ENCODE results near the gene NOTCH2.

NOTCH2 gene

DNA sequence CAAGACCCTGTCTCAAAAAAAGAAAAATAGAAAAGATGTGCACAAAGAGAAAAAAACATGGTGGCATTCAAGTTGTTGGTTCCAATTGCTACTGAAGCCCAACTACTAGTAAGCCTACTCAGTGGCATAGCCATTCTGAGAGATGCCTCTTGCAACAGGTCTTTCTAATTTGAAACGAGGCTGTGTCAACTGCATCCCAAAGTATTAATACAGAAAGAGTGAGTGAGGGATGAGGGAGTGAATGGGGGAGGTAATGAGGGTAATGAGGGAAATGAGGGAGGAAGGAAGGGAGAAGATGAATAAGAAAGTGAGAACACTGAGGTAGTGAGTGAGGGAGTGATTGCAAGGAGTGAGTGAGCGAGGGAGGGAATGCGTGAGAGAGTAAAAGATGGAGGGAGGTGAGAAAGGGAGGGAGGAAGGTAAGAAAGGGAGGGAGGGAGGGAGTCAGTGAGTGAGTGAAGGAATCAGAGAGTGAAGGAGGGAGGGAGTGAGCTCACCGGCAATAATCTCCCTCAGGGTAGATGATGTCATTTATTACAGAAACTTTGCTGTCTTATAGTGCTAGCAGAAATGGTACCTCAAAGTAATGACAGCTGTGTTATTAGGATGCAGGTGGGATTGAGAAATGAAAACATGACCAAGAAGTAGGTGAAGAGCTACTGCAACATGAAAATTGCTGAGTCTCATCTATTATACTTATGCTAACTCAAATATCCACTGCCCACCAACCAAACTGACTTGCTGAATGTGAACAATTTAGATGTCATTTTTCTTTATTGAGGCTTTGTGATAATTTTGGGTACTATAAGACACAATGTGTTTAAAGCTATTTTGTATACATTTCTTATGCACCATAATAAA is 97.5 kb downstream of the NOTCH2 start:
- DNase-seq = no peak

GRCh38 chr1:119968601-119969000 is 100.9 kb downstream of the NOTCH2 start:
- DNase-seq = no peak

DNA sequence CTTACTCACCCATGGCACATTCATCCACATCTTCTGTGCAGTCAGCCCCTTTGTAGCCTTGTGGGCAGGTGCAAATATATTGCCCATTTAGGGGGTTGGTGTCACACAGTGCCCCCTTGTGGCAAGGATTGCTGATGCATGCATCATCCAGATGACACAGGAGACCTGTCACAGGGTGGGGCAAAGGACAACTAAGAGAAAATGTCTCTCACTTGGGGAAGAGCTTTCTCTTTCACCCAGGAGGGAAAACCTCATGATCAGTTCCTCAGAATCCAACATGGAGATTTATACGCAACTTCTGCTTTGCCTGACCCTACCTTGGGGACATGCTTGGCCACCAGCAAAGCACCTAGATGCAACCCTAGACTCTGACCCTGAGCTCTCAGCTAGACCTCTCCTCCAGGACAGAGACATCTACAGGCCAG is 101.4 kb downstream of the NOTCH2 start:
- DNase-seq = peak; percentile 88 to 90

DNA sequence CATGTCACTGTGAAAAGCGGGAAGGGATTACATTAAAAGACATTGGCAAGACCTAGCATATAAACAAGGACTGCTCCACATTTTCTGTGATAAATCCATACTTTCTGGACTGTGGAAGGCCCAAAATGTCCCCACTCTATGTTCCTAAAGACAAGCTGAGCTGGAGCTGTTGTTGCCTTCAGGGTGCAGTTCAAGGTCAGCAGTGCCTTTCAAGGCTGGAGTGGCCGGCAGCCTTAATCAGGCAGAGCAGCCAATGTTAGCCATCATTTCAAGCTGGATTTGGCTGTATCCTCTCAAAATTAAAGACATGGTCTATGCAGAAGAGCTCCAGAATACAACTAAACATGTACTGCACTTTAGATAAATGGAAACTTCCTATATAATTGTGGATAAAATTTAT is 102.8 kb downstream of the NOTCH2 start:
- DNase-seq = no peak

- DNase-seq = no peak
These were observed 103.4 kb downstream of the NOTCH2 start for GRCh38 chr1:119966020-119966419.

- no peak for DNase-seq
These were observed 104.6 kb downstream of the NOTCH2 start for GRCh38 chr1:119964673-119965363.

- DNase-seq = no peak
These were observed 107.0 kb downstream of the NOTCH2 start for GRCh38 chr1:119962296-119962968.

- no peak for DNase-seq
These were observed 109.0 kb downstream of the NOTCH2 start for GRCh38 chr1:119960501-119960900.

DNA sequence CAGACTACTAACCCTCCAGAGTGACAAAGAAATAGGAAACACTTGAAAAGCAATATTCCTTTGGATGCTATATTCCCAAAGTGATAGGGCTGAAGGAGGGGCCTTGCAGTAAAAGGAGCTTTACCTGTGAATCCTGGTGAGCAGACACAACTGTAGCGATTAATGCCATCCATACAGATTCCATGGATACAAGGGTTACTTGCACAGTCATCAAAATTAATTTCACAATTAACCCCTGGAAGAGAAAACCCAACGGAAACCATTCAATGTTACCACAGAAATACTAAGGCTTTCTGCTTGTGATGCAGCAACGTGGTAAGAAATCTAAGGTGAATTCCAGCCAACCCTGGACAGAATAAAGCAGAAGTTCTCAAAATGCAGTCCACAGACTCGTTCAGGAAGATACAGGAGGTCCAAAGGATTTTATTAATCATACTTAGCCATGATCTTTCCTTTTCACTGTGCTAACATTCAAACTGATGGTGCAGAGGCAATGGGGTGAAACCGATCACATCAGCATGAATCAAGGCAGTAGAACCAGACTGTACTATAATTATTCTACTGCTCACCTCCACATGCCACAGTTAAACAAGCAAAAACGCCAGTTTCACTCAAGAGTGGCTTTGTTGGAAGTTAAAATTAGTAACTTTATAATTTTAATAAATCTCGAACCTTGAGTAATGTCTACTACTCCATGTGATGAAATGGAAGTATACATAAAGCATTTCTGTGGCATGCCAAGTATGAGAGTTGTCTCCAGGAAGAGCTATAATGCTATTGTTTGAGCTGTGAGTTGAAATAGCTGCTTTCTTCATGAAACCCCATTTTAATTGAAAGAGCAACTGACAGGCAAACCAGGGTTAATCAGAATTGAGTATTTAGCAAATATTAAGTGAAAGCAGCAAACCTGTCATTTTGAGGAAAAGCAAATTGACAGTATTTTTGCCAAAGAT is 109.9 kb downstream of the NOTCH2 start:
- DNase-seq = no peak

GRCh38 chr1:119958223-119958622 is 111.2 kb downstream of the NOTCH2 start:
- DNase-seq = no peak

- no peak for DNase-seq
These were observed 113.2 kb downstream of the NOTCH2 start for GRCh38 chr1:119956306-119956705.

DNA sequence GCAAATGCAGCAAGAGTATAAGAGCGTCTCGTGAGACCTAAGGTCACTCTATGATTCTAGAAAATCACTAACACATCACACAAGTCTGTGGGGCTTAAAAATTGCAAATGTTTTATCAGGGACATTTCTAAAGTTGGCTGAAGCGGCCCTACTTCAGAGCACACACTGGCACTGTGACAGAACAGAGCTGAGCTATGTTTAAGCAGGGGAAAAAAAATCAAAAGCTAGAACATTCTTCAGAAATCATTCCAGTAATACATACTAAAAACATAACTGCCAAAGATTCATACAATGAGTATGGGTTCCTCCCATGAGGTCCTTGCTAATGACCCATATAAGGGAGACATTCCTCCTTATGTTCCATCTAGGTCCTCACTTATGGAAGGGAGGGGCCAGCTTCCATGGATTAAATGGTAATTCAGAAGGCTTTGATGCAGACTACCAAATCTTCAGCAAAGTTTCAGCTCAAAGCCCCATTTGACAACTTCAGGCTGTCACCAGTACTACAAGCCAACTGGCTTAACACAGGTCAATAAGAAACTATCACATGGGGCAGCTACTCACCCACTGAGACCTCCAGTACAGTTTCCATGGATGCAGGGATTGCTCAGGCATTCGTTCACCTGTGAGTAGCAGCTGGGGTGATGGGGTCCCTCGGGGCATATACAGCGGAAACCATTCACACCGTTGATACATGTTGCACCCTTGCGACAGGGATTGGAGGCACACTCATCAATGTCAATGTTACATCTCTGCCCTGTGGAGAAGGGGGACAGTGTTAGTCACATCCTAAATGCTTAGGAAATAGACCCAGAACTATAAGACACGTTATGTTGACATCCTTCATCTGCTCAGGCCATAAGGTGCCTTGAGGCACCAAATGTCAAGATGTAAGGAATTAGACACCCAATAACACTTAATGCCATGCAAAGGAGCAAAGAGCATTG is 114.7 kb downstream of the NOTCH2 start:
- DNase-seq = no peak

DNA sequence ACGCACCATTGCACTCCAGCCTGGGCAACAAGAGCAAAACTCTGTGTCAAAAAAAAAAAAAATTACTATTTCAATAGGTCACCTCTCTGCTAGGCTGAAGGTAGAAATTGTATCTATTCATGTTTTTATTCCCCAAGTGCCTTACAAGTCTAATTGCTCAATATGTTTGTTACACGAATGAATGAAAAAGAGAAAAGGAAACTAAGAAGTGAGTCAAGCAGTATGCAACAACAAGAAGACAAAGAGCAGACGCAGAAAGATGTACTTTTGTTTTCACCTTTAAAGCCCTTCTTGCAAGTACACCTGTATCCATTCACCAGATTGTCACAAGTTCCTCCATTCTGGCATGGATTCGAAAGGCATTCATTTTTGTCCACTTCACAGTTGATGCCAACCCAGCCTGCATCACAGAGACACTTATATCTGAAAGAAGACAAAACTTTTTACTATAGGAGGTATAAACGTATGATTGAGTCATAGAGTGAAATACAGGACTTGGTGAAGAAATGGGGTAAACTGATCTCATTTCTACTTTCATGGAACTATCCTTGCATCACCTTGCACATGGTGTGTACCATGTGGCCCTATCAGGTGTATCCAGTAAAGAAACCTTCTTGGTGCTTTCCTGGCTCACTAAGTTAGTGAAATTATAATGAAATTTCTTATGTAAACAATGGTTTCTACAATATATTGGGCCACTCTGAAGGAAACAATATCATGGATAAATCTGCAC is 116.0 kb downstream of the NOTCH2 start:
- DNase-seq = no peak

- no peak for DNase-seq
These were observed 117.0 kb downstream of the NOTCH2 start for GRCh38 chr1:119952496-119952895.

DNA sequence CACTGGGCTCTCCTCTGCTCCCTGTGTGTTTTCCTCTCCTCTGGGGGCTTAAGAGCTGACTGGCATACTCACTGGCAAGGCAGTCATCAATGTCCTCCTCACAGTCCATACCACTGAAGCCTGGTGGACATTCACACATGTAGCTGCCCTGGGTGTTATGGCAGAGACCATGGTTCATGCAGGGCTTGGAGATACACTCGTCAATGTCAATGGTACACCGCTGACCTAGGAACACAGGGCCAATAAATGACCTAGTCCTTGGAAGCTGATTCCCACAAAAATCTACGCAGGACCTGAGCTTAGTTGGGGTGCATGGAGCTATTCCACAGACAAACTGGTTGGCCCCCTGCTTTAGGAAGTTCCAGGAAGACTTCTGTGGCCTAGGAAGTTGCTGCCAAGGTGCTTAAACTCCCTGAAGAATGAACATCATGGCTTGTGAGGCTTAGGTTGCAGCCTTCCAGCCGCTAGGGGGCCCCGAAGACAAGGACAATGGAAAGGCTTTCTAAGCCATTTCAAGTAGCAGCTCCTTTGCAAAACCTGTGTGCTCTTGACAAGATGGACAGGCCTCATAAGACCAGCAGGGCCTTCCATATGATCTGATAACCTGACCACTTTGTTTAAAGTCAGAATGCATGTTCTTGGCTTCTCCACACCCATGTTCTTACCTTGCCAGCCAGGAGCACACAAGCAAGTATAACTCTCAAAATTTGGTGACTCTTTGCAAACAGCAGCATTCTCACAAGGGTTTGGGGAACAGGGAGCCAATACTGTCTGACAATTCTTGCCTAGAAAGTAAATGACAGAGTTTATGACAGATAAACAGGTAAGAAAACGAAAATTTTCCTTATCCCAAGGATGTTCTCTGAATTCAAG is 120.9 kb downstream of the NOTCH2 start:
- DNase-seq = peak; percentile 80 to 83

GRCh38 chr1:119947468-119947867 is 122.0 kb downstream of the NOTCH2 start:
- no peak for DNase-seq

GRCh38 chr1:119946724-119947123 is 122.7 kb downstream of the NOTCH2 start:
- DNase-seq = no peak

DNA sequence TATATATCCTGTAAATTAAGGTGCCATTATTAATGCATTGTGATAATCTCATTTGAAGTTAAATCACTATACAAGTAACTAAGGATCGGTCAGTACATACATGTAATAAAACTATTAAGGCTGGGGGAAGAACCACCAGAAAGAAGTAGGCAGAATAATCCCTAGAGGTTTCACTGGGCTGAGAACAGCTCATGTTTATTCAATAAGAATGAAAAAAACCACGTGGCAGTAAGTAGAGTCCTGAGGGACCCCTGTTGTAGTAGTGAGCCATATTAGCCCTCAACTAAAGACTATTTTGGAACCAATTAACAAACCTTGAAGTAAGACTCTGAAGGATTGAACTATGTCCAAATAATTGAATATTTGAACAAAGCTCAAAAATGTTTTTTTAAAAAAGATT is 126.2 kb downstream of the NOTCH2 start:
- DNase-seq = no peak

DNA sequence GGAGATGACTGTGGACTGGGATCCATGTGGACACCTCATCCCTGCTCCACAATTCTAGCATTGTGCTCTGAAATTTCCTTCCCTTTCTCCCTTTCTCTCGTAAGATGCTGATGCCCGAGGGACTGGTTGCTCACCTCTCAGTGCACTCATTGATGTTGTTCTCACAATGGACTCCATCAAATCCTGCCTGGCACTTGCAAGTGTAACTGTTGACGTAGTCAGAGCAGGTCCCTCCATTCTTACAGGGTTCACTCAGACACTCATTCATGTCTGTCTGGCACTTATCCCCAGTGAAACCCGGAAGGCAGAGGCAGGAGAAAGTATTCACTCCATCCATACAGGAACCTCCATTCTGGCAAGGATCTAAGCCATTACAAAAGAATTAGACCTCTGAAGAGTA is 128.1 kb downstream of the NOTCH2 start:
- DNase-seq = no peak

- DNase-seq = no peak
These were observed 128.8 kb downstream of the NOTCH2 start for GRCh38 chr1:119940697-119941096.

Measured in activated T-cell treated with anti-CD3 and anti-CD28 coated beads, Interleukin-2, amount 50 U/mL, for 48 hours (primary cell).